Activated CD8-positive, alpha-beta memory T cell treated with anti-CD3 and anti-CD28 coated beads, Interleukin-2, amount 50 U/mL, for 48 hours (primary cell): ENCODE data around the gene GPAM.

ENCODE experiments used
- DNase-seq: peaks from one replicate; pipeline ENCODE4 v3.0.0-alpha.2; 2020

GPAM gene

GRCh38 chr10:112182784-112183328, 709 bp downstream of the GPAM start:
- no peak for DNase-seq

- no peak for DNase-seq
Observed at GRCh38 chr10:112177247-112177646, 6.3 kb downstream of the GPAM start.

DNA sequence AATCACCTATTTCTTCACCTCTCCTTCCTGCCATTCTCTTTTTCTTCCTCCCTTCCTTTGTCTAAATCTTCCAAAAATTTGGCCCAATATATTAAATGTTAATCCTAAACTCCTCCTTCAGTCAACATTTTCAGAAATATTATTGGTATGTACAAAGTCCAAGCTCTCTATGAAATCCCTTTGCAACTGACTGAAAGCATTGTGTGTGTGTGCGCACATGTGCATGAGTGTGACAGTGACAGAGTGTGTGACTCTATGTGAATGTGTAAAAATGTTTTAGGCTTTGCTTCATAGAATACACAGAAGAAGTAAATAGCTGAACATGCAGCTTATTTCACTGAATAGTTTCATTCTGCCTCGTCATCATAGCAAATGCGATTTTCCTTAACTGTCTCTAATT, 7.0 kb downstream of the GPAM start:
- no peak for DNase-seq

GRCh38 chr10:112175409-112175808, 8.2 kb downstream of the GPAM start:
- no peak for DNase-seq

DNA sequence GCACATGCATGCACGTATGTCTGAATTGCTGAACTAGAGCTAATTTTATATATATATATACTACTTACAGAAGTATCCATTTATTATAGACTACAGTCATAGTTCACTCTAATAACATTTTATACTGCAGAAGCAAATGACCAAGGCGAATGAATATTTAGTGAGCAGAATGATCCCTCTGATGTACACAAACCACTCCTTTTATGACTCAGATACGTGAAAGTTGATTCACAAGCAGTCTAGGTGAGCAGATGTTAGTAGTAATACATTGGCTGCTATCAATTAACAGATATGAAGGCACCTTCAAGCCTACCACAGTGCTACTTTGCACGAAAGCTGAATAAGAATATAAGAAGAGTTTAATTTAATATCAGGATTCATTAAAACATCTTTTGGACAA, 10.4 kb downstream of the GPAM start:
- no peak for DNase-seq

DNA sequence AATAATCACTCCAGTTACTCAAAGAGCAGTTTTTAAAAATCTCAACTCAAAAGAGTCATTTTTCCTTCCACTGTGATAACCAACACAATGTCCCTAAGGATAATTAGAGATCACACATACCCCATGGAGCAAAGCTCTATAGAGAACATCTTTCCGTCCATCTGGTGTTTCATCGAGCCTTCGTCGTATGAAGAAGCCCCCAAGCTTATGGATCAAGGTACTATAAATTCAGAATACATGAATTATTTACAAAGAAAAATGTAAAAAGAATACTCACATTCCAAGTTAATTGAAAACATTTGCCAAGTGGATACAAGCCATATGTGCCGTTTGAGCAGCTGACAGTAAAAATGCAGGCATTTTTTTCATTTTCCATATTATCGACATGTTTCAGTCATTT, 14.8 kb downstream of the GPAM start:
- no peak for DNase-seq

GRCh38 chr10:112166800-112167199, 16.8 kb downstream of the GPAM start:
- no peak for DNase-seq

GRCh38 chr10:112161757-112162518, 21.6 kb downstream of the GPAM start:
- DNase-seq = no peak

GRCh38 chr10:112160834-112161233, 22.7 kb downstream of the GPAM start:
- DNase-seq = no peak

DNA sequence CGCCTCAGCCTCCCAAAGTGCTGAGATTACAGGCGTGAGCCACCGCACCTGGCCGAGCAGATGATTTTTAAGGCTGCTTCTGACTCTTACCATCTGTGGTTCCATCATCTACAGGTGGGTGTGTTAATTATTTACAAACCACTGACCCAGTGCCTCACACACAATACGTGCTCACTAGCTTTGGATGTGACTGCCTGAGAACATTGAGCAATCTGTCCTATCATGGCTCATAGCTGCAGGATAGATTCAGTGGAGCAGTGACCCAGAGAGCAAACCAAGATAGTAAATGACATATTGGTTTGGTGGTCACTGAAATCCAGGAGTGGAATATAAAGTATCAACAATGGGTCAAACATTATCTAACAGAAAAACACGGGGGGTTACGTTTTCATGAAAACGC, 24.1 kb downstream of the GPAM start:
- no peak for DNase-seq

- DNase-seq = no peak
Observed at GRCh38 chr10:112151524-112152039, 32.0 kb downstream of the GPAM start.

DNA sequence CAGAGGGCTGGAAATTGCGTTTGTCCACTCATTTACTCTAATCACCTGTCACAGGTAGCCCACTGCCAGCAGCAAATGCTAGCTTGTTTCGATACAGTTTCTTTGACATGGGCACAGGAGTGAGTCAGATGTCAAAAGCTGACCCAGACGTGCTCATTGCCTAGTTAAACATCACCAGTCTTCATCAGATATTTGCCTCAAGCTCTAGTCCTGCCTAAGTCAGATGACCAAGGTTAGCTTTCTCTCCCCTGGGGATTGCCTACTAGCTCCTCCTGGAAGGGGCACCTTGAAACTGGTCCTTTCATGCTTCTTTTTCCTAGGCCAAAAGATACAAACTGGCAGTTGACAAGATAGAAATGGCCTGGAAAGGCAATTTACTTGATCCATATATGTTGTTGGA, 35.2 kb downstream of the GPAM start:
- no peak for DNase-seq

GRCh38 chr10:112146799-112147198, 36.8 kb downstream of the GPAM start:
- DNase-seq = no peak

GRCh38 chr10:112145263-112145662, 38.3 kb downstream of the GPAM start:
- no peak for DNase-seq

- DNase-seq = no peak
Observed at GRCh38 chr10:112143420-112143819, 40.1 kb downstream of the GPAM start.

DNA sequence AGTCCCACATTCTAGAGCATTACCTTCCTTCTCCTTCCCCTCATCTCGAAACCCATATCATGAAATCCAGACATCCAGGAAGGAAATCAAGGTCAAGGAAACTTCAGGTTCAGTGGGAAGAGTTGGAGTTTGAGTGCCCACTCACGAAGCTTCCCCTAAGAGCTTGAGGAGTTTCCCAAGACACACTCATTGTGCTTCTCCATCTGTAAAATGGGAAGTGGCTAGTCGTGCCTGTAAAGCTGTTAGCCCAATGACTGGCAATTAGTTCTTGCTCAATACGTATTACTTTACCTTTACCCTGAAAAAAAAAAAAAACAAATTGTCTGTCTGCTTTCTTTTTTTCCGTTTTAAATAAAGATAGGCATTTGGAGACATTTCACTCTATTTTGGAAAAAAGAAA, 42.3 kb downstream of the GPAM start:
- DNase-seq = no peak

DNA sequence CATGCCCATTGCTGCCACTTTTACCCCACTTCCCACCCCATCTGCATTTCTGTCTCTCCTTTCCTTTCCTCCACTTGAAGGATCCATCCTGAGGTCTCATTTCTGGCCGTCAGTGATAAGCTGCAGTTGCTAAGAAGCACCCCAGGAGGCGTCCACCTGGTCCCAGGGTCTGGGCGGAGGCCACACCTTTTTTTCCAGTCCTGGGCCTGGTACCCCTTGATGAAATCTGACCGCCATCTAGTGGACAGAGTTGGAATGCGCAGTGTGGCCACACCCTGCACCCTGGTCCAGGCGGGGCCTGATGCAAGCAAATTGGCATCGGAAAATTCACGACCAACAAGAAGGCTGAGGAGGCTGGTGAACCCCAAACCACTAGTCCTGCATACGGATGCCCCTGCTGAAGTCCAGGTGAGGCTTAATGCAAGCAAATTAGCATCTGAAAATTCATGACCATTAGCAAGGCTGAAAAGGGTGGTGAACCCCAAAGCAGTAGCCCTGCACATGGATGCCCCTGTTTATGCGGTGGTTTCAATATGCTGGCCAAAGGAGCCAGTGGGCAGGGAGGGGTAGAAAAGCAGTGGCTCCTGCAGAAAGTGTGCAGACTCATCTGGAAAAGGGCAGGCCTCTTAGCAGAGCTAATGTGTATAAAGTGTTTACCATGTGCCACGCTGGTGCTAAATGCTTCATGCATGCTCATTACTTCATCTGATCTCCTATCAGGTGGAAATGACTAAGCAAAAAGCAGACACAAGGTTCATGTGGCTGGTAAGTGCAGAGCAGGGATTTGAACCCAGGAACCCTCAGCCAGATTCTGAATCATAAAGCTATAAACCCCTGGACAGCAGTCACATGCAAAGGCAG, 43.2 kb downstream of the GPAM start:
- DNase-seq = peak; percentile 86

GRCh38 chr10:112139176-112139575, 44.4 kb downstream of the GPAM start:
- DNase-seq = no peak

DNA sequence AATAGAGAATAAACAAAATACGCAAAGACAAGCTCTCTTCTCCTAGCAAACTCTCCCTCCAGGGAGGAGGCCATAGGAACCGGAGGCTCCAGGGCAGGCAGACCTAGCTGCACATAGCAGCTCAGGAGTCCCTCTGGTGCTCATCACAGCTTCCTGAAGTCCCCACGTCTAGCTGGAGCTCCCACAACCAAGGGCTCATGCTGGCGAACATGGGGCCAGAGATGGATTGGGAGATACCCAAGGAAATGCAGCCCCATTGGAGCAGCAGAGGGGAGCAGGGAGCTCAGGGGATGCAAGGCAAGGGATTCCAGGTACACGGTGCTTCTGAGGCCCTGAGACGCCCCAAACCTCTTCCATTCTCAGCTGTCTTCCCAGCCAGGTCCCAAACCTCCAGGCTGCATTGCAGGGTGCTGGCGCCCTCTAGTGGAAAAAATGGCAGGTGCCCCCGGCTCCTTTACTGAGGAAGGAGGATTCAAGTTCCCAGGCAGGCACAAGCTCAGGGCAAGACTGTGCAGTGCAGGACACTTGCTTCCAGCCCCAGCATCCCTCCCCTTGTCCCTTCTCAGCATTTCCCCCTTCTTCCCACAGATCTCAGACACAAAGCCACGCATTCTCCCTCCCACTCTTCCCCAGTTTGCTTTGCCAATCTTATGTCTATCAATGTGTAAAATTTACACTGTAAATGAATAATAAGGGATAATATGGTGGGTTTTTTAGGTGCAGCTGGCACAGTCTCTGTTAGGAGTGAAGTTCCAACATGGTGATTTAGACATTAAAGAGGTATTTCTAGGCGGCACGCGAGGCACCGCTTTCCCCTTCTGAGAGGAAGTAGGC, 46.2 kb downstream of the GPAM start:
- peak; percentile 89 for DNase-seq

DNA sequence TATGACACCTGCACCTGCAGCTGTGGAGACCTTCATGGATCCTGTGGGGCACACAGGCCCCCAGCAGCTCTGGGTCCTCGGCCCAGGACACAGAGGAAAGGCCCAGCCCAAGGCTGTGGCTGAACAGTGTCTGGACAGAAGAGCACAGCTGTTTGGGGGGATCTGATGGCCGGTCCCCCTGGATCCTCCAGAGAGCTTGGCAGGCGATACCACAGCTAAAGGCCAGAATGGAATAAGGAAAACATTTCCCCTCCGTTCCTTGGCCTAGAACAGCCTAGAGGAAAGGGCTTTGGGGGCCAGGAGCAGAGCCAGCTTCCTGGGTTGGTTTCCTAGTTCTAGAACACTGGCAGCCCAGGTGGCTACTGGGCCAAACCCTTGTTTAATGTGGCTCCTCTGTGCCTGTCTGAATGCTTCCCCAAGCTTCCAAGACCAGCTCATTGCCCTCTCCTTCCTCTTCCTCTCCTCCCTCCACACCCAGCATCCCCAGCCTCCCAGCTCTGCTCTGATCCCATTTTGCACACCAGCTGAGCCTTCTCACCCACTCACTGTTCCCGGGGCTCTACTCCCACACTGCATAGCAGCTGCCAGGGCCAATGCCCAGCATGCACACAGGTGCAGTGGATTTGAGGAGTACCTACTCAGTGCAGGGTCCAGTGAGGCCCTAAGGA, 46.9 kb downstream of the GPAM start:
- DNase-seq = no peak

DNA sequence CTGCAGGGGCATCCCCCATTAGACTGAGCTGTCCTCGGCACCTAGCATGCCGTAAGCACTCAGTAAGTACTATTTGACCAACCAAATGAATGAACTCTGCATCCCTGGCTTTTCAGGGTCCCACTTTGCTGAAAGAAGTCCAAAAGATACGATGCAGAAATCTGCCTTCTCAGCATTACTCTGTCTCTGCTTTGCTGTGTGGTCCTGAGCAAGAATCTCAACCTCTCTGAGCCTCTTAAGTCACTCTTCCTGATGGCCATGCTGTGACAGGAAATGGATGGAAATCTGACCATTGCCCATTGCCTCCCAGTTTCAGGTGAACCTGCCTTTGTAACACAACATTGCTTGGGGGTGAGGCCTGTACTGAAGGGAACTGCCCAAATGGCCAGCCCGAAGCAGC, 48.0 kb downstream of the GPAM start:
- no peak for DNase-seq

DNA sequence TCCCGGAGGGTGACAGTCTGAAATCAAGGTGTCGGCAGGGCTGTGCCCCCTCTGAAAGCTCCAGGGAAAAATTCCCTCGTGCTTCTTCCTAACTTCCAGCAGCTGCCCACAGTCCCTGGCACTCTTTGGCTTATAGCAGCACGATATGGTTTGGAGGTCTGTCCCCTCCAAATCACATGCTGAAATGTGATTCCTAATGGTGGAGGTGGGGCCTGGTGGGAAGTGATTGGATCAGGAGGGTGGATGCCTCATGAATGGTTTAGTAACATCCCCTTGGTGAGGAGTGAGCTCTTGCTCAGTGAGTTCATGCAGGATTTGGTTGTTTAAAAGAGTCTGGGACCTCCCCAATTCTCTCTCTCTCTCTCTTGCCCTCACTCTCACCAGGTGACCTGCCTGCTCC, 51.1 kb downstream of the GPAM start:
- DNase-seq = no peak
